HG03469 (cell line): ENCODE measurements around the gene UNC45A.
A peak's percentile ranks its signal among the peaks of the same experiment; 100 is the strongest.

Source experiments
- ATAC-seq: cut with Tn5 transposase; IDR thresholded peaks from one replicate; pipeline ENCODE4 v1.9.1; 2021; ENCODE audit warnings: mild to moderate bottlenecking, moderate library complexity, moderate number of reproducible peaks; ENCODE audit not compliant: unreplicated experiment

UNC45A gene

GRCh38 chr15:90959028-90959595 lies 24.0 kb downstream of the UNC45A start:
- ATAC-seq, result no peak

DNA sequence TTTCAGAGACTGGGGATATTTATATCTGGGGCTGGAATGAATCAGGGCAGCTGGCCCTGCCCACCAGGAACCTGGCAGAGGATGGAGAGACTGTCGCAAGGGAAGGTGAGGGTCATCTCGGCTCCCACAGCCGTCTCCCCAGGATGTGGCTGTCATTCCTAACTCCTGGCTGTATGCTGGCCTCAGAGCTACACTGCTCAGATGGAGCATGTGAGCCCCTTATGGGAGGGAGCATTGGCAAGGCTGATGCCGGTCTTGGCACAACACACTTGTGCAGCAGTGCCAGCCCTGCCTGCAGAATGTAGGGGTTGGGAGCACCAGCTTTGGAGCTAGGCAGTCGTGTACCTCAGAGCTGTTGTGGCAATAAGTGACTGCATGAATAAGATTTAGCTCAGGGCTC lies 24.8 kb downstream of the UNC45A start:
- no peak for ATAC-seq

DNA sequence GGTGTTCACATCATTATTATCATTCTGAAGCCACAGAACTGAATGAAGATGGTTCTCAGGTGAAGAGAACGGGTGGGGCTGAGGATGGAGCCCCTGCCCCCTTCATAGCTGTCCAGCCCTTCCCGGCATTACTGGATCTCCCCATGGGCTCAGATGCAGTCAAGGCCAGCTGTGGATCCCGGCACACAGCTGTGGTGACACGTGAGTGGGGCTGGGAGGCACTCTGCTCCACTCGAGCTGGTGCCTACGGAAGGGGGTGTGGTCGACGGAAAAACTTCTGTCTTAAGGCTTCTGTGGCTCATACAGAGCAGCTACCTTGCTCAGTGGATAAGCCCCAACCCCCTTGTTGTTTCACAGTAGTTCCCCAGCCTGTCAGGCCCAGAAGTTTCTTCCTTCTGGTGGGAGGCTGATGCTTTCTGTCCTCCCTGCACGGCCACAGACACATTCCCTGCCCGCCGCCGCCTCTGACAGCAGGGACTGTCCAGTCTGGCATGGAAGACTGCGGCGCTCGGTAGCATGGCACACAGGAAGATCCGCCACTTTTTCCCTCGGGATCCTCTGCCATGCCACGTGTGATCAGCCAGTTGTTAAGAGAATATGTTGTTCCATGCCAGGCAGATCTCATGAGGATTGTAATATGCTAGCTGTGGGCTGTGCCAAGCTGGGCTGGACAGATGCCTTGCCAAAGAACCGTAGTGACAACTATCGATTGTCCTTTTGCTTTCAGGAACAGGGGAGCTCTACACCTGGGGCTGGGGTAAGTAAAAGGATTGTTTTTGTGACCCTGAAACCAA lies 25.4 kb downstream of the UNC45A start:
- ATAC-seq, result no peak

DNA sequence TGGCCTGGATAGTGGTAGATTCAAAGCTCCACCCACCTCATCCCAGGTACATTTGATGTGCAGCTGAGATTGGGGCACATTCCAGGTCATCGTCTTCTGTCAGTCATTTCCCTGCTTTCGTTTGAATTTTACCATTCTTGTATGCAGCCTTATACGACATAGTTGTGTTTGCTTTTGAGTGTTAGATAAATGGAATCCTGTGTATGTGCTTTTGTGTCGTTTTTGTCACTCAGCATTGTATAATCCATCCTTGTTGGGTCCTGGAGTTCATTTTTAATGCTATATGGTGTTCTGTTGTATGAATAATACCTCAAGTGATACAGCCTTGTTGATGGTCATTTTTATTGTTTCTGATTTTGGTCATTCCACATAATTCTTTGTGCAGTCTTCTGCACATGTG lies 26.9 kb downstream of the UNC45A start:
- no peak for ATAC-seq

DNA sequence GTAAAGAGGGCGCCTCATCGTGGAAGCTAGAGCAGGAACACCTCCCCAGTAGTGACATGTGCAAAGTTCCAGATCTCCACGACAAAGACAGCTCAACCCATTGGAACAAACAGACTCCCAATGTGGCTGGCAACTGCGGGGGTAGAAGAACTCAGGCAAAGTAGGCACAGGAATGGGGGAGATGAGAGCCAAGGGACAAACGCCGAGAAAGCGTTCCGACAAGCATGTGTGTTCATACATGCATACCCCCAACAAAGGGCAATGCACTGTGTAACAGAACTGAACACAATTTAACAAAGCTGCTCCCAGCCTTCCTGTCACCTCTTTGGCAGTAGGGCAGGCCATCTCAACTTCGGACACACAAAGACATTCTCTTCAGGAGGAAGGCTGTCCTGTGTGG lies 31.2 kb downstream of the UNC45A start:
- ATAC-seq, result no peak

DNA sequence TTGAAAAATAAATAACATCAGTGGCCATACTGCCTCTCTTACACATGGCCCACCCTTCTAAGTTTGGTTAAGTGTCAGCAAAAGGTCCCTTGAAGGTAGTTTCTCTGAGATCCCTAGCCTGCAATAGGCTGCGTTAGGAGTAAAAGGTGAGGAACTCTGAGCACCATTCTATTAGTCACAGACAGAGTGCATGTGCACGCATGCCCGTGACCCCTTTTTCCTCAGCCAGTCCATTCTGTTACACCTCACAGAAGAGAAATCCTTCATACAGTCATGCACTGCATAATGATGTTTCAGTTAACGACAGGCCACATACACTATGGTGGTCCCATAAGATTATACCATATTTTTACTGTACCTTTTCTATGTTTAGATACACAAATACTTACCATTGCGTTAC lies 32.1 kb downstream of the UNC45A start:
- ATAC-seq, result no peak

DNA sequence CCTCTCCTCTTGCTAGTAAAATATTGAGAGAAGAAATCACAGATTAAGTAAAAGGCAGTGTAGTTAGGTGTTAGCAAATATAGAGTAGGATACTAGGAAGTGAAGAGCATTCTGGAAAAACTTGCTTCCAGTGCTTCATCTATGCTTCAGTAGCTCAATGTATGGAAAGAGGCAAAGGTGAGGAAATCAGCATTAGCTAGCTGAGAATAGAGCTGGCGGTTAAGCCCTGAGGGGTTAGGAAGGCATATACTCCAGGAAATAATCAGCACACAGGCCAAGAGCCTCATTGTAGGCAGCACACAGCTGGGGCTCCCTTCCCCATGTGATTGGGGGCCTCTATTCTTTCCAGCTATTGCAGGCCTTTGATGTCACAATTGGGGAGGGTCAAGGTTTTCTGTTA lies 33.3 kb downstream of the UNC45A start:
- ATAC-seq, result no peak

GRCh38 chr15:90970274-90970673 lies 35.2 kb downstream of the UNC45A start:
- no peak for ATAC-seq

- no peak for ATAC-seq
Measured at GRCh38 chr15:90972133-90972532, 37.0 kb downstream of the UNC45A start.

DNA sequence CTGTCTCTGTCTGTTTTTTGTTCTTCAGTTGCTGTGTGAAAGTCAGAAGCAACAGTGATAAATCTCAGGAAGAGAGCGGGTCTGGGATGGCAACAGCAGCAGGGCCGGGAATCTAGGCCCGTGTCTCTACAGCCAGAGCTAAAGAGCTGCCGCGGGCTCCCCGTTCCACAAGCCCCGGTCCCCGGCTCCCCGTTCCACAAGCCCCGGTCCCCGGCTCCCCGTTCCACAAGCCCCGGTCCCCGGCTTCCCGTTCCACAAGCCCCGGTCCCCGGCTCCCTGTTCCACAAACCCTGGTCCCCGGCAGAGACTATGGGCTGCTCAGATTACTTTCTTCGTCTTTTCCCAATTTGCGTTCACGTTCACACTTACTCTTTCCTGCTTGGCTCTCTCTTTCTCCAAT lies 39.1 kb downstream of the UNC45A start:
- ATAC-seq, result no peak

- no peak for ATAC-seq
Measured at GRCh38 chr15:90979582-90979981, 44.5 kb downstream of the UNC45A start.

DNA sequence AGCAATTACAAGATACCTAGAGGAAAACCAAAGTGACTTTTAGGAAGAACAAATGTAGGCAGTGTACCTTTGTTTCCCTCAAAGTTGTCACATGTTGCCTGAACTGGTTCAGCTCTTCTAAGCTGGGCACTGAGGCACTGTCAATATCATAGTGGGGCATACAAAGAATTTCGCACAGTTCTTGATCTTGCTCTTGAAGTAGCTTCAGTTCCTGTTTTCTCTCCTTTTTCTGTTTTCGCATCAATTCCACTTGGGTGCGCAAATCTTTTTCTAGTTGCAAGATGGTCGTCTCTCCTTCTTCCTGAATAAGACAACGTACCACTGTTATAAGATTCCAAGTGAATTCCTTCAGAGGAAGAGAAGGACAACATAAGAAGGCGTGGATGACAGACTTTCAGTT lies 46.6 kb downstream of the UNC45A start:
- peak; percentile 72 for ATAC-seq

GRCh38 chr15:90982135-90982534 lies 47.0 kb downstream of the UNC45A start:
- ATAC-seq, result peak; percentile 14

- ATAC-seq, result peak; percentile 33
Measured at GRCh38 chr15:90986790-90987507, 51.9 kb downstream of the UNC45A start.

DNA sequence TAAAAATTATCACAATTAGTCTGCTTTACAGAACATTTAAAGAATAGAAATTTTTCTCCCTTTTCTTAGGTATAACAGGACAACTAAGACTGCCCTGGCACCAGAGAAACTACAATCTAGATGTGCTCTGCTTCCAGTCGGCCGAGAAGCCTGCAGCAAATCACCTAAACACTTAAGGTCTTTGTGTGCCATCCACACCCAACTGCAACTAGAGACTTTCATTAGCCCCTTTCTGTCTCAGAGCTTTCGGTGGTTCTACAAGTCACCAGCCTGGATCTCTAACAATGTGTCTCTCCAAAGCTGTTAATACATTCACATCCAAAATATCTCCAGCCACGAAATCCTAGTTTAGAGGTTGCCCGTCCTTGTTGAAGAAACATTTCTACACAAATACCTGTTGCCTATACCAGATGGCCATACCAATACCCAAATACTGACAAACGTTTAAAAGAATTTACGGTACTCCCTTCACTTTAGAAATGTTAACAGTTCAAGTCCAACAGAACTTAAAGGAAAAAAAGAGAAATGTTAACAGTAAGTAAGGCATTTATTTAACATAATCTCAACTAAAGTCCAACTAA lies 52.6 kb downstream of the UNC45A start:
- ATAC-seq, result no peak

GRCh38 chr15:90988296-90988695 lies 53.2 kb downstream of the UNC45A start:
- no peak for ATAC-seq

DNA sequence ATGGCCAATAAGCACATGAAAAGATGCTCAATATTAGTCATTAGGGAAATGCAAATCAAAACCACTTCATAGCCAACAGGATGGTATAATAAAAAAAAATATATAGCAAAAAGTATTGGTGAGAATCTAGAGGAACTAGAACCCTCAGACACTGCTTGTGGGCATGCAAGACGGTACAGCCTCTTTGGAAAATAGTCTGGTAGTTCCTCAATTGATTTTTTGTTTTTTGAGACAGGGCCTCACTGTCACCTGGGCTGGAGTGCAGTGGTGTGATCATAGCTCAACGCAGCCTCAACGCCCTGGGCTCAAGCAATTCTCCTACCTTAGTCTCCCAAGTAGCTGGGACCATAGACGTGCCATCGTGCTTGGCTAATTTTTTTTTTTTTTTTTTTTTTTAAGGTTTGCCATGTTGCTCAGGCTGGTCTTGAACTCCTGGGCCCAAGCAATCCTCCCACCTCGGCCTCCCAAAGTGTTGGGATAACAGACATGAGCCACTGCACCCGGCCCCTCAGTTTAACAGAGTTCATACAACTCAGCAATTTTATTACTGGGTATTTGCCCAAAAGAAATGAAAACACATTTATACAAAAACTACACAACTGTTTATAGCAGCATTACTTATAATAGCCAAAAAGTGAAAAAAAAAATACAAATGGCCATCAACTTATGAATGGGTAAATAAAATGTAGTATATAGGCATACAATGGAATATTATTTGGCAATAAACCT lies 54.1 kb downstream of the UNC45A start:
- no peak for ATAC-seq

- ATAC-seq, result no peak
Measured at GRCh38 chr15:90990446-90990845, 55.4 kb downstream of the UNC45A start.

DNA sequence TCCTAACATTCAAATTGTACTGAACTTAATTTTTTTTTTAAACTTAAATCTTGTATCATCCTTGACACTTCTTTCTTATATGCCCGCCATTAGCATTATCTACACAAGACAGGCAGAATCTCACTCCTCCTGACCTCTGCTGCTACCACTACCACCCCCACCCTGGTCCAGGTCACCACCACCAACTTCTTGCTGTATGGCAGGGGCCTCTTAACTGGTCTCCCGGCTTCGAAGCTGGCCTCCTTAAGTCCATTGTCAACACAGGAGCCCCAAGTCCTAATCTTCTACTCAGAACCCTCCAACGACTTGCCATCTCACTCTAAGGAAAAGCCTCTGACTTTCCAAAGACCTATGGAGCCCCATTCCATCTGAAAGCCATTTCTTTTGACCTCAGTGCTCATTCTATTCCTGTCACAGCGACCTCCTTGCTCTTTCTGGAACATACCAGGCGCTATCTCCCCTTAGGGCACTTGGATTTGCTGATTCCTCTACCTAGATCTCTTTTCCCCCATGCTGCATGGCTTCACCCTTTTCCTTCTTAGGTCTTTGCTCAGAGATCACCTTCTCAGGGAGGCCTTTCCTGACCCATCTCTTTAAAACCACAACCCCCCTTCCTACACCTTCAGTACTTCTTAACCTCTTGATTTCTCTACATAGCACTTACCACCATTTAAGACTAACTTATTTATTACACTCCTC lies 56.7 kb downstream of the UNC45A start:
- ATAC-seq, result no peak

- peak; percentile 3 for ATAC-seq
Measured at GRCh38 chr15:90994059-90994416, 59.0 kb downstream of the UNC45A start.
